K562 (cell line): ENCODE results near the gene NOD2. TPM values are rescaled to one million over a fixed set of nuclear protein-coding genes. Genes with fewer than 3 reads are reported as not detected.

Experiments used
- ATAC-seq: fragments of 200-7000 bp; cut with Tn5 transposase; 3 replicates; pipeline ENCODE4 v1.9.1; 2020; ENCODE audit warnings: moderate library complexity
- BruUV-seq: library from RNA; stranded (reverse); fragments of 400-500 nt; replicated peaks from 2 replicates; lab custom pipeline; 2021; lab: Mats Ljungman, UMichigan
- CTCF ChIA-PET: fragments of 300-600 bp; formaldehyde crosslinking; extraction: SDS; loops from one replicate; lab custom pipeline; 2021; ENCODE audit warnings: low intra/inter-chr PET ratio; lab: Yijun Ruan, JAX
- POLR2A ChIA-PET: fragments of 300-600, 350-650 bp; sonication (Branson Sonifier 250); formaldehyde crosslinking; extraction: SDS; loops from one replicate; lab custom pipeline; 2021; ENCODE audit warnings: antibody characterized with exemption, inconsistent platforms; lab: Yijun Ruan, JAX
- DNase-seq, 4 experiments: peaks; one replicate each; pipeline versions ENCODE4 v3.0.0 to v3.0.0-alpha.2; 2011 to 2018; ENCODE audit warnings: low spot score in 3 of 4, mixed read lengths in 3 of 4; ENCODE audit errors: extremely low read depth in 1 of 4
- FAIRE-seq: peaks from 2 replicates; lab custom pipeline; 2011; peaks lifted over from hg19 to GRCh38; lab: Jason Lieb, UNC
- H2AFZ ChIP-seq: 2 replicates; pipeline ENCODE4 v1.6.0; 2011; ENCODE audit warnings: low read depth, low read length, control low read depth, inconsistent platforms
- H3K27ac ChIP-seq: fragments of 200-600 bp; 3 replicates; pipeline ENCODE4 v1.8.0; 2011; ENCODE audit warnings: low read depth, mild to moderate bottlenecking, control low read depth, inconsistent platforms, low read length, moderate library complexity, mixed read lengths; ENCODE audit errors: extremely low read depth
- H3K27me3 ChIP-seq, 2 experiments: fragments of 300-600 bp in 1 of 2; 2 replicates in 1 of 2; 3 replicates in 1 of 2; pipeline versions ENCODE4 v1.6.0 to v1.8.0; 2011; ENCODE audit warnings: inconsistent platforms in 2 of 2, low read length in 2 of 2, mild to moderate bottlenecking in 1 of 2, mixed read lengths in 1 of 2, moderate library complexity in 1 of 2; ENCODE audit not compliant: control insufficient read depth in 2 of 2, insufficient read depth in 2 of 2
- H3K36me3 ChIP-seq: fragments of 300-600 bp; 3 replicates; pipeline ENCODE4 v1.8.0; 2011; ENCODE audit warnings: mild to moderate bottlenecking, low read length, inconsistent platforms; ENCODE audit not compliant: control insufficient read depth, insufficient read depth
- H3K4me1 ChIP-seq, 2 experiments: fragments of 200-600 bp in 1 of 2; replicated peaks in 1 of 2; 2 replicates in 1 of 2; 3 replicates in 1 of 2; pipeline versions ENCODE4 v1.5.1 to v1.8.0; 2011; ENCODE audit warnings: inconsistent platforms in 2 of 2, low read length in 2 of 2, mild to moderate bottlenecking in 1 of 2, mixed read lengths in 1 of 2, moderate library complexity in 1 of 2; ENCODE audit not compliant: control insufficient read depth in 2 of 2, insufficient read depth in 2 of 2
- H3K4me2 ChIP-seq: 2 replicates; pipeline ENCODE4 v1.6.1; 2011; ENCODE audit warnings: low read length, control low read depth, inconsistent platforms, mixed read lengths; ENCODE audit not compliant: insufficient read depth
- H3K4me3 ChIP-seq: fragments of 200-600 bp; sonication (generic), shearing (Covaris generic); 2 replicates; pipeline ENCODE4 v1.5.1; 2016; ENCODE audit warnings: control low read depth, inconsistent platforms
- H3K79me2 ChIP-seq: fragments of 200-600 bp; 3 replicates; pipeline ENCODE4 v1.8.0; 2011; ENCODE audit warnings: low read length, inconsistent platforms; ENCODE audit not compliant: control insufficient read depth, insufficient read depth
- H3K9ac ChIP-seq, 2 experiments: 2 replicates each; pipeline versions ENCODE4 v1.6.0 to v1.6.1; 2011; ENCODE audit warnings: low read depth in 2 of 2, low read length in 2 of 2, control low read depth in 1 of 2, inconsistent platforms in 1 of 2, mild to moderate bottlenecking in 1 of 2, mixed read lengths in 1 of 2; ENCODE audit not compliant: insufficient read depth in 1 of 2
- H3K9me1 ChIP-seq: one replicate; pipeline ENCODE4 v1.6.0; 2011; ENCODE audit warnings: inconsistent platforms, mild to moderate bottlenecking, low read length, moderate library complexity; ENCODE audit not compliant: control insufficient read depth, insufficient read depth
- H3K9me3 ChIP-seq: replicated peaks from 2 replicates; pipeline ENCODE4 v1.5.1; 2011; ENCODE audit warnings: low read depth, low read length, inconsistent platforms; ENCODE audit not compliant: control insufficient read depth, insufficient read depth
- H4K20me1 ChIP-seq: replicated peaks from 2 replicates; pipeline ENCODE4 v1.6.1; 2011; ENCODE audit warnings: low read length, inconsistent platforms, mixed read lengths; ENCODE audit not compliant: control insufficient read depth, insufficient read depth
- HMG20A ChIP-seq: fragments of 450-650 bp; formaldehyde crosslinking; conservative IDR thresholded peaks from 2 replicates; pipeline ENCODE4 v1.4.0; 2020; ENCODE audit warnings: mild to moderate bottlenecking, mixed read lengths
- KAT7 ChIP-seq: sonication (generic); formaldehyde crosslinking; IDR thresholded peaks from 2 replicates; pipeline ENCODE4 v1.8.0; 2022; ENCODE audit warnings: missing genetic modification reagents, mild to moderate bottlenecking, borderline replicate concordance
- POLR3G ChIP-seq: IDR thresholded peaks from 2 replicates; pipeline ENCODE4 v1.6.1; 2011; ENCODE audit not compliant: insufficient read length, insufficient replicate concordance; ENCODE audit errors: extremely low read depth
- RBM22 ChIP-seq: fragments of 200-400 bp; formaldehyde crosslinking; IDR thresholded peaks from 2 replicates; pipeline ENCODE4 v1.6.1; 2018; ENCODE audit warnings: low read length, low read depth; ENCODE audit not compliant: poor library complexity, severe bottlenecking
- WGBS: fragments of 100-300 bp; shearing (Covaris generic); methylation state at CpG from one replicate; pipeline ENCODE4 v1.1.6; 2016; ENCODE audit warnings: low coverage, mixed read lengths; ENCODE audit not compliant: insufficient coverage; ENCODE audit errors: missing lambda C conversion rate; 5-methylcytosine and 5-hydroxymethylcytosine counted together
- in situ Hi-C: fragments of 300-500 bp; cut with MboI; formaldehyde crosslinking; loops from 4 replicates; pipeline ENCODE4 v1.15.0; 2018; ENCODE audit warnings: inconsistent platforms, mixed read lengths
- intact Hi-C: fragments of 100-400 bp; cut with micrococcal nuclease; formaldehyde crosslinking; loops from 2 replicates; pipeline ENCODE4 v1.14.2; 2022
- polyA plus RNA-seq, 8 experiments: library from polyadenylated mRNA; depleted of rRNA in 4 of 8; stranded (reverse) in 5 of 8; unstranded in 3 of 8; fragments of >200 nt; fragmentation: Nextera tagmentation in 2 of 8; fragmentation: Illumina TruSeq in 1 of 8; extraction: Ambion mirVana in 2 of 8; extraction: Trizol in 1 of 8; gene quantifications; 2 replicates each; pipeline versions ENCODE4 v1.2.1 to v1.2.3, GENCODE V29; 2011 to 2014; ENCODE audit warnings: inconsistent platforms in 1 of 8, missing spikeins in 1 of 8
- total RNA-seq, 7 experiments: library from RNA; depleted of rRNA in 6 of 7; stranded (reverse); fragments of >200 nt in 6 of 7; fragmentation: Illumina TruSeq in 2 of 7; extraction: Trizol in 2 of 7; gene quantifications; 2 replicates each; pipeline versions ENCODE4 v1.2.1 to v1.2.3, GENCODE V29; 2011 to 2021; ENCODE audit warnings: low replicate concordance in 1 of 7
- TF ChIP-seq, protein P1 (sequence below), 3 experiments: IDR thresholded peaks in 2 of 3; conservative IDR thresholded peaks in 1 of 3; 2 replicates each; pipeline ENCODE4 v1.5.1; 2011 to 2012; ENCODE audit warnings: low read length in 3 of 3, mild to moderate bottlenecking in 3 of 3, control low read depth in 2 of 3, improper control_type of control experiment in 1 of 3, inconsistent platforms in 1 of 3, low read depth in 1 of 3, mixed read lengths in 1 of 3, moderate library complexity in 1 of 3; ENCODE audit not compliant: insufficient read depth in 2 of 3

The NOD2 gene
- total and polyA plus RNA-seq, 9 of the 15 experiments (the other 6 are each of a cell fraction or from before 2014, with no cell fraction given), result 0.04 TPM; not detected in 8

DNA sequence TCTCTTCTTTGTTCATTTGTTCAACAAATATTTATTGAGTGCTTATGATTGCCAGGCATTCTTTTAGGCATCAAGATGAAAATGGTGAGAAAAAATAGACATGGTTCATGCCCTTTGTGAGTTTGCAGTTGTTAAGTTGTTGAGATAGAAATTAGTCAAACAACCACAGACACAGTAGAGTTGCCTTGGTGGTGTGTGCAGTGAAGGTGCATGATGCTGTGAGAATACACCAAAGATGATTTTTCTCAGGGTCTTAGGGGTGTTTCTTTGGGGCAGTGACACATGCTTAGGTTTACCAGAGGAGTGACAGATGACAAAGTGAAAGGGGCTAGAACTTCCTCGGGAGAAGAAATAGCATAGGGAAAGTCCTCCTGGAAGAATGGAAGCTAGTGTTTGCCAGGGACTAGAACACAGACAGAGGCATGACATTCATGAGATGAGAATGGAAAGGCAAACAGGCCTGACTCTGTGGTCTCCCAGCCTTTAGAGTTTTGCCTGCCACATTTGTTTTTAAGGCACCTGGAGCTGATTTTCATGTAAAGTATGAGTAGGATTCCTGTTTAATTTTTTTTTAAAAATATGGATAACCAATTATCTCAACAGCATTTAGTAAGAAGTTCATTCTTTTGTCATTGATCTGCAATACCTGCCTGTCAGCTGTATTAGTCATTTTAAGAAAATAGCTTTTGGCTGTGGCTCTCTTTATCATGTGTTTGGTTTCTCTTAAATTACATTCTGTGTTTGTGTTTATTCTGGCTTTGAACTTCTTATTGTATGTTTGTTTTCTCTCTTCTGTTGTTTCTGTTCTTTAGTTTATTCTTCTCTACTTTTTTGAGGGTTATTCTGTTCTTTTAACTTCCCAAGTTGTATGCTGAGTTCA, 85.1 kb downstream of the NOD2 start:
- FAIRE-seq, result no peak
- Histone ChIP-seq H3K4me2 (no peak overlapping the region), H2AFZ (no peak overlapping the region), H4K20me1 (no peaks in the 10 kb centered on the region), H3K27ac (no peak overlapping the region), H3K4me1 (no peaks in the 10 kb centered on the region), H3K9me1 (no peaks in the 10 kb centered on the region), H3K4me3 (no peak overlapping the region), H3K9ac (no peak overlapping the region), H3K36me3 (no peaks in the 10 kb centered on the region), H3K79me2 (no peaks in the 10 kb centered on the region), H3K9me3 (no peaks in the 10 kb centered on the region), H3K27me3 (no peaks in the 10 kb centered on the region)
- no peak for TF ChIP-seq HMG20A
- no peak for TF ChIP-seq KAT7 (CRISPR knock-in tag)
- TF ChIP-seq POLR3G, result no peak
- POLR2A ChIA-PET, result interaction anchor here (0.6 kb wide), 1 partner anchor 45 kb away, joined by 3 read pairs; no protein-coding TSS in a partner anchor
- BruUV-seq, result no TSS peak
- CTCF ChIA-PET, result no interaction called here
- ATAC-seq, result no peak
- no peak for DNase-seq
- WGBS, result 0% methylated on average over 1 of the region's 1 CpG
- in situ Hi-C loops, result no loop called here
- intact Hi-C loops, result no loop called here

DNA sequence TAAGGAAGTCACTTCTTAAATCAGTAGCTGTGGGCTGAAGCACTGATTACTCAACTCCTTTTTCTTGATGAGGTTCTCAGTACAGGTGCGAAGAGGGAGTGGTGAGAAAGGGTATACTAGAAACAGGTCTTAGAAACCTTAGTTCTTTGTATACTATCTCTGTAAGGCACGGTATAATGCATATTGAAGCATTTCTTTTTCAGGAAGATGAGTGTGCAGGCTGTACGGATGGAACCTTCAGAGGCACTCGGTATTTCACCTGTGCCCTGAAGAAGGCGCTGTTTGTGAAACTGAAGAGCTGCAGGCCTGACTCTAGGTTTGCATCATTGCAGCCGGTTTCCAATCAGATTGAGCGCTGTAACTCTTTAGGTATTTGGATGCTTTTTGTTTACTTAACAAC, 87.6 kb downstream of the NOD2 start:
- no peaks in the 10 kb centered on the region for H3K4me1 ChIP-seq
- no peaks in the 10 kb centered on the region for H3K79me2 ChIP-seq
- intact Hi-C loops (no loop called here), in situ Hi-C loops (no loop called here)
- BruUV-seq, result no TSS peak
- H3K27me3 ChIP-seq, result no peaks in the 10 kb centered on the region
- H2AFZ ChIP-seq, result no peak overlapping the region
- ATAC-seq, result peak; percentile 83
- WGBS, result 29% methylated on average over 7 of the region's 7 CpGs
- H3K4me2 ChIP-seq, result no peak overlapping the region
- no peaks in the 10 kb centered on the region for H3K9me3 ChIP-seq
- POLR2A ChIA-PET, result no interaction called here
- no peaks in the 10 kb centered on the region for H4K20me1 ChIP-seq
- no peaks in the 10 kb centered on the region for H3K9me1 ChIP-seq
- no peak overlapping the region for H3K9ac ChIP-seq
- H3K27ac ChIP-seq, result no peak overlapping the region
- no peak for FAIRE-seq
- CTCF ChIA-PET, result no interaction called here
- no peaks in the 10 kb centered on the region for H3K36me3 ChIP-seq
- peak in 1 of 4 experiments; percentile 6 for DNase-seq
- no peak overlapping the region for H3K4me3 ChIP-seq
- no peak for TF ChIP-seq RBM22
- TF ChIP-seq, protein P1, sequence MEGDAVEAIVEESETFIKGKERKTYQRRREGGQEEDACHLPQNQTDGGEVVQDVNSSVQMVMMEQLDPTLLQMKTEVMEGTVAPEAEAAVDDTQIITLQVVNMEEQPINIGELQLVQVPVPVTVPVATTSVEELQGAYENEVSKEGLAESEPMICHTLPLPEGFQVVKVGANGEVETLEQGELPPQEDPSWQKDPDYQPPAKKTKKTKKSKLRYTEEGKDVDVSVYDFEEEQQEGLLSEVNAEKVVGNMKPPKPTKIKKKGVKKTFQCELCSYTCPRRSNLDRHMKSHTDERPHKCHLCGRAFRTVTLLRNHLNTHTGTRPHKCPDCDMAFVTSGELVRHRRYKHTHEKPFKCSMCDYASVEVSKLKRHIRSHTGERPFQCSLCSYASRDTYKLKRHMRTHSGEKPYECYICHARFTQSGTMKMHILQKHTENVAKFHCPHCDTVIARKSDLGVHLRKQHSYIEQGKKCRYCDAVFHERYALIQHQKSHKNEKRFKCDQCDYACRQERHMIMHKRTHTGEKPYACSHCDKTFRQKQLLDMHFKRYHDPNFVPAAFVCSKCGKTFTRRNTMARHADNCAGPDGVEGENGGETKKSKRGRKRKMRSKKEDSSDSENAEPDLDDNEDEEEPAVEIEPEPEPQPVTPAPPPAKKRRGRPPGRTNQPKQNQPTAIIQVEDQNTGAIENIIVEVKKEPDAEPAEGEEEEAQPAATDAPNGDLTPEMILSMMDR (IDR thresholded peaks at IDR 0.05 in 2 of 3, conservative IDR thresholded peaks at IDR 0.05 in 1 of 3; ENCODE audit: insufficient read depth in 2 of 3, low read depth in 1 of 3, low read length in 3 of 3), result peak; percentile 17 to 42 (median 38); a peak in 3 of 6 replicates
